Fibroblast of gingiva (primary cell): ENCODE data around the gene ARID3C.

Source experiments
- DNase-seq: peaks from one replicate; pipeline ENCODE4 v3.0.0-alpha.2; 2011; ENCODE audit warnings: low read depth

The ARID3C gene

GRCh38 chr9:34577400-34578240, 51.2 kb downstream of the ARID3C start:
- no peak for DNase-seq

- no peak for DNase-seq
Measured at GRCh38 chr9:34576597-34577399, 52.1 kb downstream of the ARID3C start.

- DNase-seq: no peak
Measured at GRCh38 chr9:34575862-34576596, 52.8 kb downstream of the ARID3C start.

- DNase-seq: no peak
Measured at GRCh38 chr9:34575241-34575640, 53.6 kb downstream of the ARID3C start.

- DNase-seq: no peak
Measured at GRCh38 chr9:34574571-34574970, 54.3 kb downstream of the ARID3C start.

GRCh38 chr9:34573599-34574325, 55.1 kb downstream of the ARID3C start:
- DNase-seq: no peak

- DNase-seq: no peak
Measured at GRCh38 chr9:34572628-34573027, 56.2 kb downstream of the ARID3C start.

- DNase-seq: no peak
Measured at GRCh38 chr9:34572092-34572491, 56.8 kb downstream of the ARID3C start.

- no peak for DNase-seq
Measured at GRCh38 chr9:34571481-34571810, 57.4 kb downstream of the ARID3C start.
